Fibroblast of skin of right biceps (primary cell): ENCODE results near the gene SH3BP2.
A peak's percentile ranks its signal among the peaks of the same experiment; 100 is the strongest.

ENCODE experiments used
- DNase-seq: peaks from one replicate; pipeline ENCODE4 v3.0.0-alpha.2; 2013

The SH3BP2 gene

DNA sequence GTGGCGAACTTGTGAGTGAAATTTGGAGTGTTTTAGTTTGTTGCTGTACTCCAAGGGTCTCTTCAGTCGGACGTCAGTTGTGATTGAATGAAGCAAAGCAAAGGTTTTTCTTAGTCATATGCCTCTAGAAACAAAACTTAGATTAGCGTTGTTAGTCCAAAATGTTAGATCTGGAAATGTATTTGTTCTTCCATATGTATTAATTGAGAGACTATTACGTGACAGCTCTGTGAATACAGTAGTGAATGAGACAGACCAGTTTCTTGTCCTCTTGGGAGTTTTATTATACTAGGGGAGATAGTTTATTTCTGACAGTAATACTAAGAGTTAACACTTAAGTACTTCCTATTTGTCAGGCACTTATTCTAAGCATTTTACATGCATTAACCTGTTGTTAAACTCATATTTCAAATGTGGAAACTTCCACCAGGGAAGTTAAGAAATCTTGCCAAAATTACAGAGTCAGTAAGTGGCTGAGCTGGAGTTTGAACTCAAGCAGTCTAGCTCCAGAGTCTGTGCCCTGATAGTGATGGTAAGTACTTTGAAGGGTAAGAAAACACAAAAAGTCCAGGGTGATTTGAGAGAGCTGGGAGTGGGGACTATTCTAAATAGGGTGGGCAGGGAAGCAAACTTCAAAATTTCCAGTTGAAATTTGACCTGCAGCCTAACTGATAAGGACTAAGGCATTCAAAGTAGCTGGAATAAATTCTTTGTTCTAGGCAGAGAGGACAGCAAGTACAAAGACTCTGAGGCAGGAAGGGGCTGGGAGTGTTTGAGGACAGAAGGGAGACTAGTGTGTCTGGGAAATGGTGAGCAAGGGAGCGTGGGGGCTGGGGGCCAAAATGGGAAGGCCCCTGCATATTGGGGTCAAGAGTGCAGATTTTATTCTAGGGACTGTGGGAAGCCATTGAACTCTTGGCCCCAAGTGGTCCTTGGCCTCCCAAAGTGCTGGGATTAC is 67.8 kb downstream of the SH3BP2 start:
- no peak for DNase-seq

DNA sequence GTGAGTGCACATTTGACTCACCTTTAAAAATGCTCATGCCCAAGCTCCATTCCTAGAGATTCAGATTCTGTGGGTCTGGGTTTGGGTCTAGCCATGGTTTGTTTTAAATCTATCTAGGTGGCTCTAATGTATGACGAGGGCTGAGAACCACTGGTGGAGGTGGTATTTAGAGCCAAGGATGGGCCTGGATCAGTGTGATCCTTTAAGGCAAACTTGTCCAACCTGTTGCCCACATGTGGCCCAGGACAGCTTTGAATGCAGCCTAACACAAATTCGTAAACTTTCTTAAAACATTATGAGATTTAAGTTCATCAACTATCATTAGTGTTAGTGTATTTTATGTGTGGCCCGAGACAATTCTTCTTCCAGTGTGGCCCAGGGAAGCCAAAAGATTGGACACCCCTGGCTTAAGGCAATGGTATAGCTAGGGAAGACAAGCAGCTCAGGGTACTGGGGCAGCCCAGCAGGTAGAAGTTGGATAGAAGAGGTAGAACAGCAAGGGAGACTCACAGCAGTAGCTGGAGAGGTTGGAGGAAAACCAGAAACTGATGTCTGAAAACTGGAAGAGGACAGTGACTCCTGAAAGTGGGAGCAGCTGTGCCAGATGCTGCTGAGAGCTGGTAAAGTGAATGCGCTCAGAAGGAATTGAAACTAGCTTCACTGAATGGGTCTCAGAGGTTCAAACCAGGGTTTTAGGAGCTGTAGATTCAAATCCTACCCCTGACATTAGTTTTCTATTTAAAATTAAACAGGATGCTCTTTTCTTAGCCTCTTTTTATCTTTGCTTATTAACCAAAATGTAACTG is 68.9 kb downstream of the SH3BP2 start:
- no peak for DNase-seq

DNA sequence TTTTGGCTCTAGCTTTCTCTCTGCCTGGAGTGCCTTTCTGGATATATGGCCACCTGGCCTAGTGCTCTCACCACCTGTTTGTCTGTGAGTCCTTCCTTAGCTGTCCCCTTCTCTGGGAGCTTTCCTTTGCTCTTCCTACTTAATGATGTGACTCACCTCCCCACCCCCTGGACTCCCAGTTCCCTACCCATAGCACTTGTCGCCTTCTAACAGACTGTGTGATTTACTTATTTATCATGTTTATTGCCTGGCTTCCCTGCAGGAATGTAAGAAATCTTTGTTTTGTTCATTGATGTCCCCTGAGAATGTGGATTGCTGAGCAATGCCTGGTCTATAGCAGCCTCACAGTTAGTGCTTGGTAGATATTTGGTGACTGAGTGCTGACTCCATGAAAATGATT is 69.6 kb downstream of the SH3BP2 start:
- DNase-seq = peak; percentile 66

DNA sequence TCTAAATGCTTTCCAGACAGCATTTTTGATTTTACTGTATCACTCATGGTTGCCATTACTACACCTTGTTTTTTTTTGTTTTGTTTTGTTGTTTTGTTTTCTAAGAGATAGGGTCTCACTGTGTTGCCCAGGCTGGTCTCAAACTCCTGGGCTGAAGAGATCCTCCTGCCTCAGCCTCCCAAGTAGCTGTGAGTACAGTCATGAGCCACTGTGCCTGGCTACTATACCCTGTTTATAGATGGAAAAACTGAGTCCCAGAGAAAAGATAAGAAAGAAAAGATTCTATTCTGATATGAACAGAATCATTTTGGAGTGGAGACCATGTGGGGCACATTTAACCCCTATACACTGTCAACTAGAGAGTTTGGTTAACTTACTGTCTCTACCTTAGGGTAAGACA is 70.8 kb downstream of the SH3BP2 start:
- DNase-seq = no peak

DNA sequence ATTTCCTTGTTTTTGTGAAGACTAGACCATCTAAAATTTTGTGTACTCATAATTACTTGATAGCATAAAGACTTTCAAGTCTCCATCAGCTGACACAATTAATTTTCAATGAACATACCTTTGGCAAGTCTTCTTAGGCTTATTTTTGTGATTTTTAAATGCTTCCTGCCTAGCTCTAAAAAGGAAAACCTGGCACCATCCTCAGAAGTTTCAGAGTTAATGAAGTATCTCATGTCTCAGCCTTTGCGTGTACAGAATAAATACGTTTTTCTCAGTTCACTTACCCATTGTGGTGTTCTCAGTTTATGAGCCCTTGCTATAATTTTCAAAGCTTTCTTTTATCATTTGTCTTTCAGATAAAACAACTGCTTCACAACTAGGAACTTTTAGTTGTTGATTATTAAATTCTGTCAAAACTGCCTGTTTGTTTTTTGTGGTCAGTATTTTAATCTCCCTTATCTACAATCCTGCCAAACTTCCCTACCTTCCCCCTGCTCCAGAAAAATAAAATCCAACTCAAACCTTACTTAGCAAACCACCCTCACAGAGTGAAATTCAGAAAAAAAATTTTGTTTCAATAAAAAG is 72.4 kb downstream of the SH3BP2 start:
- DNase-seq = no peak

DNA sequence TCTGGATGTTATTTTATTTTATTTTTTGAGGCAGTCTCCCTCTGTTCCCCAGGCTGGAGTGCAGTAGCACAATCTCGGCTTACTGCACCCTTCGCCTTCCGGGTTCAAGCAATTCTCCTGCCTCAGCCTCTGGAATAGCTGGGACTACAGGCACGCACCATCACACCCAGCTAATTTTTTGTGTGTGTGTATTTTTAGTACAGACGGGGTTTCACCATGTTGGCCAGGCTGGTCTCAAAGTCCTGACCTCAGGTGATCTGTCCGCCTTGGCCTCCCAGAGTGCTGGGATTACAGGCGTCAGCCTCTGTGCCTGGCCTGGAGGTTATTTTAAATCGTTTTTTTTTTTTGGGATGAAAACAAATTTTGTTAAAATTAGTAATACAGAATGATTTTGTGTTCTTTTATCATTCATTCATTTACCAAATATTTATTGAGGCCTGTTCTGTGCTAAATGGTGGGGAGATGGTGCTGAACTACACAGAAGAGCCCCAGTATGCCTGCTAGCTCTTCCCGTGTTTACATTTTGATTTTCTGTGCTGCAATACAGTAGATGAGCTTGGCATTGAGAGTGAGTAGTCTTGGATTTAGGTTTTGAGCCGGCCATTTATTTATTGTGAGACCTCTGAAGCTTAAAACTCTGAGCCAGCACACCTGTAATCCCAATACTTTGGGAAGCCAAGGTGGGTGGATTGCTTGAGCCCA is 73.4 kb downstream of the SH3BP2 start:
- DNase-seq = no peak

DNA sequence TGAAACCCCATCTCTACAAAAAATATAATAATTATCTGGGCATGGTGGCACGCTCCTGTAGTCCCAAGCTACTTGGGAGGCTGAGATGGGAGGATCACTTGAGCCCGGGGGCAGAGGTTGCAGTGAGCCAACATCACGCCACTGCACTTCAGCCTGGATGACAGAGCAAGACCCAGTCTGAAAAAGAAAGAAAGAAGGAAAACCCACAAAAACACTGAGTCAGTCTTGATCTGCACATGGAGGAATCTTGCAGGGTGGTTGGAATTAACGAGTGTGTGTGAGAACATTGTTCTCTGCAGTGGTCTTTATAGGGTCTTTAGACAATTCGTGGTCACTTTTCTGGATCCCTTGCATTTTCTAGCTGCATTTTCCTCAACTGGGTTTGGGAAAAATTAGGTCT is 74.0 kb downstream of the SH3BP2 start:
- DNase-seq = peak; percentile 35

DNA sequence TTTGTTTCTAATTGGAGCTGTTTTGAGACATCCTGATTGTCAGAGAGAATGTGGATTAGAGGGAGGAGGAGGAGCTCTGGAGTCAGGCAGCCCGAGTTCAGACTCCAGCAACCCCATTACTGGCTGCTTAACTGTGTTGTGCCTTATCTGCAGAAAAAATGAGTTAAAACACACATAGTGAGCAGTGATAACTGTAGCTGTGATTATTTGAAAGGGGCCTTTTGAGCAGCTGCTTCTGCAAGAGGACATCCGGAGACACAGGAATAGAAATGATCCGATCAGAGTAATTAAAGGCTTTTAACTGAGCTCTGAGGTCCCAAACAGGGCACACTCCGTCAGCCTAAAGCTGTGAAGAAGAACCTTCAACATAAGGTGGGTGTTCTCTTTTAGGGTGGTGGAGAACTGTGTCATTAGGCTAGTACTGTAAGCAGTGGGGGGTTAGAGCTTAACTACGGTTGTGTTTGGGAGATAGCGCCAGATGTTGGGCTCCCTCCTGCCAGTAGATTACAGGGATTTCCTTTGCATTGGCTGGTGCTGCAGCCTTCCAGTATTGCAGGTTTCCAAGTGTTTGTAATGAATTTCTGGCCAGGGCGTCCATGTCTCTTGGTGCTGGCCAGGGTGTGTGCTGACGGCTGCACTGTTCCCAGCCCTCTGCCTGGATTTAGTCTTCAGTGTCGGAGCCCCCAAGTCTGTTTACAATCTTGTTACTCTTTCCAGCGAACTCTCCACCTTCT is 75.0 kb downstream of the SH3BP2 start:
- DNase-seq = no peak

DNA sequence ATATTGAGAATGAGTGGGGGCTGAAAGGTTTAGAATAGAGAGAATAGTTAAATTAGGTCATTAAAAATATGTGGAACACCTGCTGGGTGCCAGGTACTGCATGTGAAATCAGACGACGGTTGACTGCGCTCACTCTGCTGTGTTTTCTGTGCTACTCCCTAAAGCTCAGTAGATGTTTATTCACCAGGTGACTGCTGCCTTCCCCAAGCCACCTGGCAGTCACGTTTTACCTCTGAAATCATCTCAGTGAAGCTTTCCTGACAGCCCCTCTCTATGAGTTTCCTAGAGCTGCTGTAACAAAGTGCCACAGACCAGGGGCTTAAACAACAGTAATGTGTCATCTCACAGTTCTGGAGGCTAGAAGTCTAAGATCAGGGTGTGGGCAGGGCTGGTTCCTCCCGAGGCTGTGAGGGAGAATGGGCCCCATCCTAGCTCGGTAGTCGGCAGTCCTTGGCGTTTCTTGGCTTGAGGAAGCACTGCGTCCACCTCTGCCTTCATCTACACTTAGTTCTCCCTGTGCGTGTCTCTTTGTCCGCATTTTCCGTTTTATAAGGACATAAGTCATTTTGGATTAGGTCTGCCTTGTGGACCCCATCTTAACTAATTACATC is 76.1 kb downstream of the SH3BP2 start:
- no peak for DNase-seq

DNA sequence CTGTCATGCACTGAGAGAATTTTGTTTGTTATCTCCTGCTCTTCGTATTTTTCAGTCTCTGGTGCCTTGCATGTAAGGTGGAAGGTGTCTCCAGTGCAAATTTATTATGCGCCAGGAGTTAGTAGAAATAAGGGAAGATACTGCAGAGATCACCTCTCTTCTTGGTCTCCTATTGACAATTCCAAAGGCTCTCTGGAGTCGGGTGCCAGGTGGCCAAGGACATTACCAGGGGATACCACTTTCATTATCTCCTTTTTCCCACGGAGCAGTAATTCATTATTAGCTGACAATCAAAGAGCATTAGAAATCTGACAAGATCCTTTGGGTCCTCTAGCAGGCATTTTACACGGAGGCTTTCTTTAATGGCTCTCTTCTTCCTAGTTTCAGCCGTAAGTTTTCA is 76.8 kb downstream of the SH3BP2 start:
- no peak for DNase-seq

DNA sequence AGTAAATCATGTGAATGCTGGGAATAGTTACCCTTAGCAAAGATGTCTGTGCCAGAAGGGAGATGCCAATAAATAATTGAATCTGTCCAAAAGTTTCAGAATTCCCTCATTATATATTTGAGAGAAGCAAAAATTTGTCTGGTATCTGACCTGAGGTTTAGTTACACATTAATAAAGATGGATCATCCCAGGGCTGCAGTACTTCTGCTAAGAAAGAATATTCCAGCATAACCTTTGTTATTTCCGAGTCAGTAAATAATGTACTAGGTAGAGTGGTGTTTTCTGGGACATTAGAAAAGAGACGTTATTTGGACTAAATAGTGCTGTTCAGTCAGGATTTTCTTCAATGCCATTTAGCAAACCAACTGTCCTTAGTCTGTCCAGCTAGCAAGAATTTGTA is 77.2 kb downstream of the SH3BP2 start:
- no peak for DNase-seq

DNA sequence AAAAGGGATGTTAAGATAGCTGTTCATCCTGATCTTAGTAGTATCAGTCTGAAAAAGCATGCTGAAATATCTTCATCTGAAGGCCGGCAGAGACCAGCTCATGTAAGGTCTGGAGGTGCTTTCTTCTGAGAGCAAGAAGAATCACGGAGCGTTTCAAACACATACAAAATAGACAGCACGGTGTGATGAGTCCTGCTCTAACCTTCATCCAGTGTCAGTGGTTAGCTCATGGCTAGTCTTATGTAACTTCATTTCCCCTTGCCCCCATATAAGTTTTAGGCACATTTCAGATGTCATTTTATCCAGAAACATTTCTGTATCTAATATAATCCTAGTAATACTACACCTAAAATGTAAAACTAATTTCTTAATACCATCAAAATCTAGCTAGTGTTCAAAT is 78.6 kb downstream of the SH3BP2 start:
- no peak for DNase-seq

DNA sequence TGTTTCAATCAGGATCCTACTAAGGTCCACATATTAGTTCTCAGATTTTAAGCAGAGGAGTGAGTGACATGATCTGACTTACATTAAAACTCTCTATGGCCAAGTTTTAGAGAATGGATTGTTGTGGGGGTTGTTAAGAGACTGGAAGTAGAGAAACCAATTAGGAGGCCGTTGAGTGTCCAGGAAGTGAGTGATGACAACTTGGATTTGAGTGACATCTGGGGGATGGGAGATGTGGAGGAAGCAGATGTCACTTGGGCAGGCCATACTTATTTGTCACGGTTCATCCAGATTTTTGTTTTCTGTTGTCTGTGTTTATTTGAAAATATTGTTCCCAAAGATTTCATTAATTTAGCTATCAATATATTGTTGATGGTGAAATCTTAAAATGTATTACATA is 79.0 kb downstream of the SH3BP2 start:
- no peak for DNase-seq

DNA sequence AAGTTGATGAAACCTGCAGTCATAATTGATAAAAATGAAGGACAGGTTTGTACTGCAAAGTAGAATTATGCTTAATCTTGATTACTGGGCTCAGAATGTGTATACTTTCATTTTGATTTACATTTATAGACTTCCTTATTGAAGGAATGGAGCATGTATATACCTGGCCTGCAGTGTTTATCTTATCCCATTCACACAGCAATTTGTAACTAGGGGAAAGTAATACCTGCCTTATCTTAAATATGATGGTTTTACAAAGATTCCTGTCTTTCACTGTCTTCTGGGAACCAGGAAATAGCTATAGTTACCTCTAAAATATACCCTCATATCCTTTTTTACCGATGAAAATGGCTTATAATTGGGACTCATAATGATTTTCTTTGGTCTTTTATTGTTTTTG is 80.4 kb downstream of the SH3BP2 start:
- no peak for DNase-seq

DNA sequence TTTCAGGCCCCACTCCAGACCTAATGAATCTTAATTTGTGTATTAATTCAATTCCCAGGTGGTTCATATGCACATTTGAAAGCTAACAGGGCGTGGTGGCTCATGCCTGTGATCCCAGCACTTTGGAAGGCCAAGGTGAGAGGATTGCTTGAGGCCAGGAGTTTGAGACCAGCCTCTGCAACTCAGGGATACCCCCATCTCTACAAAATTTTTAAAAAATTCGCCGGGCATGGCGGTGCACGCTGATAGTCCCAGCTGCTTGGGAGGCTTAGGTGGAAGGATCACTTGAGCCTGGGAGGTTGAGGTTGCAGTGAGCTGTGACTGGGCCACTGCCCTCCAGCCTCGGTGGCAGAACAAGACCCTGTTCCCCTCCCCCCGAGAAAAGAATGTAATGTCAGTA is 82.0 kb downstream of the SH3BP2 start:
- DNase-seq = no peak

DNA sequence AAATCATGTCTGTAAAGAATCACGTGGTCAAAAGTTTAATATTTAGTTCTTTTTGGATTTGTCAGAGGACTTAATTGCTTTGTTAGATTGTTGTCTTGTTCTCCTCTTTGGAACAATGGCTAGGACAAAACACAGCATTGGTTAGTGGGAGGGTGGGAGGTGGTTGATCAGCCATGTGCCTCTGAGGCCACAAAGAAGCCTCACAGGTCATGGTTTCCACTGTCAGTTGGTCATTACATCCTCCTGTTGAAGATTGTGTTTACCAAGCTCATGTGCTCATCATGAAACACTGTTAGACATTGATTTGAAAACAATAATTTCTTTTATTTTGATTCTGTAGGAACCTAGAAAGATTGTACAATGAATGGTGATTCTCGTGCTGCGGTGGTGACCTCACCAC is 82.7 kb downstream of the SH3BP2 start:
- DNase-seq = no peak

DNA sequence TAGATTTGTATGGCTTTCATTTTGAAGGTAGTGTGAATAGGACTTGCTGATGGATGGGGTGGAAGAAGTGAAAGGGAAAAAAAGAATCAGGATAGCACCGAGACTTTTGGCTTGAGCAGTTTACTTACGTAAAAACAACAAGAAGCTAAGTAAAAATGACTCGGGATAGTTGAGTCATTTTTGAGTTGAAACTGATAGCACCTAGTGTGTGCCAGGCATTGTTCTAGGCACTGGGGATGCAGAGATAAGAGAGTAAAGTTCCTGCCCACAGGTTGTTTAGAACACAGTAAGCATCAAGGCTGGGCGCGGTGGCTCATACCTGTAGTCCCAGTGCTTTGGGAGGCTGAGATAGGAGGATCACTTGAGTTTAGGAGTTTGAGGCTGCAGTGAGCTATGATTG is 85.5 kb downstream of the SH3BP2 start:
- DNase-seq = no peak

DNA sequence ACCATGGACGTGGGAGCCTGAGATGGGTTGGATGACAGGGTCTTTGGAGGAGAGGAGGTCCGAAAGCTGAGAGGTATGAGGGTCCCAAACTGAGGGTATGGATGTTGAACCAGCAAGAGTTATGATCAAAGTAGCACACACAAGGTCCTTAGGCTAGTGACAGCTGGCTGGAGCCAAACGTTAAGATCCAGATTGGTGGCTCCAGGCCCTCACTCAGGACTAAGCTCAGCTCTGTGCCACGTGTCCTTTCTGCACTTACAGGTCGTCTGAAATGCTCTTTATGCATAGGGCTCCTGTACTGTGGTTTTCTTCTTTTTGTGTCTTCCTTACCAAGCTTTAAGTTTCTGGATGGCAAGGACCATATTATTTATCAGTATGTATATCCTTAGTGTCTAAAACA is 86.1 kb downstream of the SH3BP2 start:
- no peak for DNase-seq

DNA sequence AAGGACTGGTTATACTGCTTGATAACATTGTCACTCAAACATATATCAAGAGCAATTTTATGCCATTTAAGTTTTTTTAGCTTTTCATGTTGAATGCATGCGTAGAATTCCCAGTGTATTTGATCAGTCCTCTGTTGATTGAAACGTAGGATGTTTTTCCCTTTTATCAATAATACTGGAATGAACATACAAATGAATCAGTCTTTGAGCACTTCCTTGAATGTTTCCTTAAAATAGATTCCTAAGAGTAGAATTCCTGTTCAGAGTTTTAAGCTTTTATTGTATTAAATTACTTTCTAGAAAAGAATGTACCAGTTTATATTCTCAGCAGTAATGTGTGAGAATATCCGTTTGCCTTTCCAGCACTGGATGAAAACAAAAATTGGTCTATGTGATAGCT is 88.5 kb downstream of the SH3BP2 start:
- no peak for DNase-seq

DNA sequence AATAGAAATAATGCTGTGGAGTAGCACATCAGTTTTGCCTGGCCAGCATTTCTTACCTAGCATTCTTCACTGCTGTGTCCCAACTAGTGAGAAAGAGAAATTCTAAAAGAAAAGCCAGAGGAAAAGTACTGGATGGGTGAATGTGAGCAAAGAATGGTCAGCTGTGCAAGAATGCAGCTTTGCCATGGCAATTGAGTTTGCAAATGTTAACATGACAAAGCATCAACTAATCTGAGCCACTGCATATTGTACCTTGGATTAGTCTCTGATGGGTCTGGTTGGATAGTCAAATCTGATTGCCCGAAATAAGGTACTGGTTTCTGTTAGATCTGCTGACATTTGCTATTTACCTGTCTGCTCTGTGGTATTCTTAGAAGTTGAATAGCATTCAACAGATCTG is 89.5 kb downstream of the SH3BP2 start:
- no peak for DNase-seq

DNA sequence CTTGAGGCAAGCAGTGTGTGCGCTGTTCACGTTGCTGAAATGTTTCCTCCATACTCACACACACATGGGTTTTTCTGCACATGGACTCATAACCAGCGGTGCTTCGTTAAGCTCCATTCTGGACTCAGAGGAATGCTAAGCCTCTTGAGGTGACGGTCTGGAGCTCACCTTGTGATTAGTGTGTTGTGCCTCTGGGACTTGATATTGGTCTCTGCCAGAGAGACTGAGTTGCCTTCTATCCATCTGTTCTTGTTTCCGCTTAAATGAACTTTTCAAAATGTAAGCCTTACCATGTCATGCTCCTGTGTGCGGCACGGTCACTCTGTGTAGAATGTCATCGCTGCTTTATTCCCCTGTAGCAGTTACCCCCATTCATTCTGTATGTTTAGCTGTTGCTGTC is 93.3 kb downstream of the SH3BP2 start:
- DNase-seq = no peak

DNA sequence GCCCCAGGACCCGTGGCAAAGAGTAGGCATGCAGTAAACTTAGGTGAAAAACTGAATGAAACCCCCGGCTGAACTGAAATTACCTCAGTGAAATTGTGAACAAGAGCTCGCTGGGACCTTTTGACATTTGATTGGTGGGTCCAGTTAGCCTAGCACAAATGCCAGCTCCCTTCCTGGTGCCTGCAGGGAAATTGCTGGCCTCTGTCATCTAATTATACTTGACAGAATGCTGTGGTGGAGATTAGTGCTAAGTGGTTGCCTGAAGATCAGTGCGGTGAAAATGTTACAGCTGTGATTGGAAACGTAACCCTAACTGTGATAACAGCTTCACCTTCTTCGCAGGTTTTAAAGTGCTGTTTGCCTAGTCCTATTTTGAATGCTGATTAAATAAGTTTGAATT is 93.7 kb downstream of the SH3BP2 start:
- no peak for DNase-seq
